Thoracic aorta (tissue), 2 donors: ENCODE results near the gene TBX1. TPM values are rescaled to one million over a fixed set of nuclear protein-coding genes. Genes with fewer than 3 reads are reported as not detected.

Experiments used
- ATAC-seq: fragments of 150-250 bp; one replicate; pipeline ENCODE4 v1.8.0; 2017; ENCODE audit warnings: low read depth; ENCODE audit not compliant: insufficient number of reproducible peaks, low FRiP score
- DNase-seq: peaks from one replicate; pipeline ENCODE4 v3.0.0-alpha.2; 2020; ENCODE audit warnings: low spot score
- H3K27ac ChIP-seq, 2 donors: fragments of 200-600 bp; sonication (generic); 1 replicate in 1 of 2; 2 replicates in 1 of 2; pipeline ENCODE4 v1.5.1; 2016; ENCODE audit warnings: mild to moderate bottlenecking in 2 of 2, moderate library complexity in 2 of 2
- H3K27me3 ChIP-seq: fragments of 200-600 bp; sonication (generic); replicated peaks from 2 replicates; pipeline ENCODE4 v1.6.0; 2016; ENCODE audit warnings: mild to moderate bottlenecking; ENCODE audit not compliant: insufficient read depth
- H3K36me3 ChIP-seq: fragments of 200-600 bp; sonication (generic); one replicate; pipeline ENCODE4 v1.5.1; 2016
- H3K4me1 ChIP-seq, 2 donors: fragments of 200-600 bp; sonication (generic); 1 replicate in 1 of 2; 2 replicates in 1 of 2; pipeline versions ENCODE4 v1.5.1 to v1.6.0; 2016; ENCODE audit warnings: low read depth in 2 of 2, mild to moderate bottlenecking in 1 of 2; ENCODE audit not compliant: control insufficient read depth in 1 of 2
- H3K4me3 ChIP-seq: fragments of 200-600 bp; sonication (generic); 2 replicates; pipeline ENCODE4 v1.5.1; 2016; ENCODE audit warnings: mild to moderate bottlenecking
- H3K9me3 ChIP-seq: fragments of 200-600 bp; sonication (generic); 2 replicates; pipeline ENCODE4 v1.5.1; 2016
- CTCF ChIP-seq: fragments of 200-600 bp; sonication (generic); IDR thresholded peaks from one replicate; pipeline ENCODE4 v1.5.1; 2019; ENCODE audit warnings: antibody characterized with exemption
- total RNA-seq, 2 donors: library from RNA; depleted of rRNA; stranded (reverse); fragments of >200 nt; gene quantifications; one replicate each; pipeline versions ENCODE4 v1.1.0 to v1.2.3, GENCODE V29; 2016

The TBX1 gene
- total RNA-seq, 2 donors from 2014 or later: 2.7 to 8.0 TPM

- peak overlapping the region; percentile 90 for H3K4me3 ChIP-seq
- no peaks in the 10 kb centered on the region for H3K27me3 ChIP-seq
- peak overlapping the region; percentile 61 to 73 for H3K27ac ChIP-seq
- no peaks in the 10 kb centered on the region for H3K9me3 ChIP-seq
- no peak for DNase-seq
- H3K4me1 ChIP-seq: peaks cover 6 to 37% of the 10 kb centered on the region in 2 donors
- peaks cover 18% of the 10 kb centered on the region for H3K36me3 ChIP-seq
- TF ChIP-seq CTCF: no peak
- no peak for ATAC-seq
Observed at GRCh38 chr22:19718456-19719049, 42.0 kb upstream of the TBX1 start.

GRCh38 chr22:19719050-19719482 is 41.5 kb upstream of the TBX1 start:
- Histone ChIP-seq H3K36me3 (peaks cover 18% of the 10 kb centered on the region), H3K4me3 (peak overlapping the region; percentile 90), H3K4me1 (peaks cover 6 to 33% of the 10 kb centered on the region in 2 donors), H3K27me3 (no peaks in the 10 kb centered on the region), H3K9me3 (no peaks in the 10 kb centered on the region), H3K27ac (peak overlapping the region; percentile 61 to 73)
- DNase-seq: no peak
- no peak for TF ChIP-seq CTCF
- no peak for ATAC-seq

GRCh38 chr22:19719488-19720021 is 41.0 kb upstream of the TBX1 start:
- peak overlapping the region; percentile 90 for H3K4me3 ChIP-seq
- H3K36me3 ChIP-seq: peaks cover 18% of the 10 kb centered on the region
- no peaks in the 10 kb centered on the region for H3K9me3 ChIP-seq
- no peak for ATAC-seq
- no peak for DNase-seq
- peaks cover 6 to 33% of the 10 kb centered on the region in 2 donors for H3K4me1 ChIP-seq
- no peak for TF ChIP-seq CTCF
- H3K27me3 ChIP-seq: no peaks in the 10 kb centered on the region
- H3K27ac ChIP-seq: peak overlapping the region; percentile 61 to 73

GRCh38 chr22:19720150-19720827 is 40.3 kb upstream of the TBX1 start:
- Histone ChIP-seq H3K4me3 (no peak overlapping the region), H3K27me3 (no peaks in the 10 kb centered on the region), H3K4me1 (peaks cover 0 to 26% of the 10 kb centered on the region in 2 donors), H3K36me3 (peaks cover 18% of the 10 kb centered on the region), H3K27ac (no peak overlapping the region), H3K9me3 (no peaks in the 10 kb centered on the region)
- no peak for ATAC-seq
- no peak for TF ChIP-seq CTCF
- DNase-seq: no peak

- no peaks in the 10 kb centered on the region for H3K27me3 ChIP-seq
- H3K9me3 ChIP-seq: no peaks in the 10 kb centered on the region
- H3K27ac ChIP-seq: no peak overlapping the region
- H3K36me3 ChIP-seq: peaks cover 18% of the 10 kb centered on the region
- no peak for TF ChIP-seq CTCF
- no peak overlapping the region for H3K4me3 ChIP-seq
- DNase-seq (no peak), ATAC-seq (no peak)
- peaks cover 0 to 25% of the 10 kb centered on the region in 2 donors for H3K4me1 ChIP-seq
Observed at GRCh38 chr22:19720999-19721329, 39.6 kb upstream of the TBX1 start.
